H1 (cell line): ENCODE measurements around the gene STARD3. TPM values are rescaled to one million over a fixed set of nuclear protein-coding genes. Genes with fewer than 3 reads are reported as not detected.

Source experiments
- CTCF ChIA-PET: fragments of 300-600 bp; sonication (Branson Sonifier 250); formaldehyde crosslinking; loops from one replicate; lab custom pipeline; 2021; ENCODE audit not compliant: partially characterized antibody; lab: Charles Lee
- POLR2A ChIA-PET: fragments of 300-600 bp; sonication (Branson Sonifier 250); formaldehyde crosslinking; loops from one replicate; lab custom pipeline; 2021; ENCODE audit warnings: inconsistent platforms; ENCODE audit not compliant: partially characterized antibody; lab: Charles Lee
- DNase-seq, 2 experiments: peaks; one replicate each; pipeline versions ENCODE4 v3.0.0 to v3.0.0-alpha.2; 2010 to 2022; ENCODE audit warnings: low spot score in 2 of 2, low read depth in 1 of 2, mixed read lengths in 1 of 2
- FAIRE-seq: peaks from 2 replicates; lab custom pipeline; 2011; peaks lifted over from hg19 to GRCh38; lab: Jason Lieb, UNC
- H2AFZ ChIP-seq: 2 replicates; pipeline ENCODE4 v1.8.1; 2012; ENCODE audit warnings: low read length, inconsistent platforms
- H2AK5ac ChIP-seq: 2 replicates; pipeline ENCODE4 v1.6.1; 2013; ENCODE audit warnings: low read depth, low read length
- H2BK120ac ChIP-seq: replicated peaks from 2 replicates; pipeline ENCODE3; 2013; ENCODE audit warnings: low read depth, low read length, inconsistent platforms
- H2BK12ac ChIP-seq: 2 replicates; pipeline ENCODE4 v1.6.1; 2013; ENCODE audit warnings: low read depth, low read length
- H2BK15ac ChIP-seq: 2 replicates; pipeline ENCODE4 v1.6.1; 2013; ENCODE audit warnings: low read length
- H2BK20ac ChIP-seq: 2 replicates; pipeline ENCODE4 v1.6.1; 2013; ENCODE audit warnings: low read length
- H2BK5ac ChIP-seq: 2 replicates; pipeline ENCODE4 v1.6.1; 2013; ENCODE audit warnings: low read depth, low read length
- H3K14ac ChIP-seq: 2 replicates; pipeline ENCODE4 v1.6.1; 2013; ENCODE audit warnings: inconsistent platforms; ENCODE audit not compliant: insufficient read length
- H3K18ac ChIP-seq: 2 replicates; pipeline ENCODE4 v1.6.1; 2013; ENCODE audit warnings: low read length; ENCODE audit errors: extremely low read depth
- H3K23ac ChIP-seq: 2 replicates; pipeline ENCODE4 v1.6.1; 2013; ENCODE audit warnings: inconsistent platforms; ENCODE audit not compliant: insufficient read length
- H3K23me2 ChIP-seq: 2 replicates; pipeline ENCODE4 v1.6.1; 2013; ENCODE audit warnings: low read depth, low read length
- H3K27ac ChIP-seq: 2 replicates; pipeline ENCODE4 v1.6.1; 2011; ENCODE audit warnings: low read depth, low read length, inconsistent platforms
- H3K27me3 ChIP-seq, 4 experiments: replicated peaks in 1 of 4; 1 replicate in 1 of 4; 2 replicates in 3 of 4; pipeline versions ENCODE4 v1.6.1 to v1.8.1; 2011 to 2013; ENCODE audit warnings: low read length in 3 of 4, mild to moderate bottlenecking in 3 of 4, inconsistent platforms in 2 of 4, mixed read lengths in 2 of 4, moderate library complexity in 1 of 4; ENCODE audit not compliant: control insufficient read depth in 3 of 4, insufficient read depth in 3 of 4; ENCODE audit errors: extremely low read depth in 1 of 4
- H3K36me3 ChIP-seq, 4 experiments: 2 replicates each; pipeline versions ENCODE4 v1.6.1 to v1.8.1; 2011 to 2013; ENCODE audit warnings: mild to moderate bottlenecking in 4 of 4, low read length in 3 of 4, moderate library complexity in 2 of 4, control low read depth in 1 of 4, inconsistent platforms in 1 of 4; ENCODE audit not compliant: insufficient read depth in 4 of 4, control insufficient read depth in 2 of 4
- H3K4ac ChIP-seq: replicated peaks from 2 replicates; pipeline ENCODE3; 2013; ENCODE audit warnings: low read length, low read depth, mixed read lengths, inconsistent platforms; ENCODE audit not compliant: insufficient read length
- H3K4me1 ChIP-seq, 4 experiments: replicated peaks in 1 of 4; 1 replicate in 1 of 4; 2 replicates in 3 of 4; pipeline versions ENCODE4 v1.6.1 to v1.8.1; 2011 to 2013; ENCODE audit warnings: low read length in 3 of 4, inconsistent platforms in 2 of 4, mixed read lengths in 1 of 4; ENCODE audit not compliant: insufficient read depth in 4 of 4, control insufficient read depth in 3 of 4
- H3K4me2 ChIP-seq, 2 experiments: 2 replicates each; pipeline versions ENCODE4 v1.6.1 to v1.8.1; 2011 to 2013; ENCODE audit warnings: low read depth in 2 of 2, low read length in 2 of 2, control low read depth in 1 of 2, inconsistent platforms in 1 of 2, mild to moderate bottlenecking in 1 of 2; ENCODE audit not compliant: insufficient read depth in 1 of 2
- H3K4me3 ChIP-seq, 4 experiments: fragments of 200-600, 300-600 bp in 1 of 4; sonication (generic), shearing (Covaris generic), sonication (Bioruptor Twin) in 1 of 4; 2 replicates each; pipeline versions ENCODE4 v1.5.1 to v1.8.1; 2011 to 2016; ENCODE audit warnings: low read length in 4 of 4, low read depth in 3 of 4, control low read depth in 2 of 4, inconsistent platforms in 2 of 4, mild to moderate bottlenecking in 2 of 4, mixed read lengths in 1 of 4, moderate library complexity in 1 of 4; ENCODE audit not compliant: insufficient read depth in 2 of 4; ENCODE audit errors: extremely low read depth in 1 of 4
- H3K56ac ChIP-seq: replicated peaks from 2 replicates; pipeline ENCODE3; 2013; ENCODE audit warnings: low read depth, mild to moderate bottlenecking, mixed read lengths, low read length, inconsistent platforms; ENCODE audit not compliant: insufficient read length
- H3K79me1 ChIP-seq: 2 replicates; pipeline ENCODE4 v1.6.1; 2013; ENCODE audit warnings: low read depth, low read length, control low read depth
- H3K79me2 ChIP-seq, 2 experiments: 2 replicates each; pipeline versions ENCODE4 v1.6.1 to v1.8.1; 2012 to 2013; ENCODE audit warnings: low read length in 2 of 2, mild to moderate bottlenecking in 2 of 2, inconsistent platforms in 1 of 2; ENCODE audit not compliant: insufficient read depth in 2 of 2, control insufficient read depth in 1 of 2
- H3K9ac ChIP-seq, 4 experiments: replicated peaks in 1 of 4; 1 replicate in 1 of 4; 2 replicates in 3 of 4; pipeline versions ENCODE4 v1.6.1 to v1.8.1; 2011 to 2013; ENCODE audit warnings: low read depth in 3 of 4, low read length in 3 of 4, control low read depth in 2 of 4, mild to moderate bottlenecking in 2 of 4, moderate library complexity in 2 of 4, inconsistent platforms in 1 of 4; ENCODE audit errors: extremely low read depth in 1 of 4
- H3K9me3 ChIP-seq, 2 experiments: 2 replicates each; pipeline versions ENCODE4 v1.6.1 to v1.8.1; 2012 to 2013; ENCODE audit warnings: mild to moderate bottlenecking in 2 of 2, moderate library complexity in 2 of 2, control low read depth in 1 of 2, inconsistent platforms in 1 of 2, low read depth in 1 of 2, low read length in 1 of 2, mixed read lengths in 1 of 2; ENCODE audit not compliant: insufficient read depth in 2 of 2
- H4K20me1 ChIP-seq, 2 experiments: replicated peaks in 1 of 2; 2 replicates each; pipeline versions ENCODE3 to v1.8.1; 2011 to 2013; ENCODE audit warnings: inconsistent platforms in 2 of 2, low read length in 2 of 2, mild to moderate bottlenecking in 1 of 2; ENCODE audit not compliant: insufficient read depth in 2 of 2, control insufficient read depth in 1 of 2
- H4K5ac ChIP-seq: 2 replicates; pipeline ENCODE4 v1.6.1; 2013; ENCODE audit warnings: low read length, low read depth, mixed read lengths, inconsistent platforms; ENCODE audit not compliant: insufficient read length
- H4K8ac ChIP-seq: 2 replicates; pipeline ENCODE4 v1.8.0; 2013; ENCODE audit warnings: mild to moderate bottlenecking, moderate library complexity, low read length, inconsistent platforms; ENCODE audit not compliant: insufficient read depth; ENCODE audit errors: extremely low read depth
- H4K91ac ChIP-seq: replicated peaks from 2 replicates; pipeline ENCODE3; 2013; ENCODE audit warnings: low read length, mixed read lengths, inconsistent platforms; ENCODE audit not compliant: insufficient read length
- CEBPB ChIP-seq: IDR thresholded peaks from 2 replicates; pipeline ENCODE4 v1.6.1; 2012; ENCODE audit warnings: low read depth, low read length
- JUN ChIP-seq: IDR thresholded peaks from 2 replicates; pipeline ENCODE4 v1.6.1; 2011; ENCODE audit warnings: low read depth, mild to moderate bottlenecking, improper control_type of control experiment, low read length
- KDM1A ChIP-seq: fragments of 200-600, 300-600 bp; sonication (generic); IDR thresholded peaks from 2 replicates; pipeline ENCODE4 v1.7.1; 2016; ENCODE audit warnings: mild to moderate bottlenecking, low read length, borderline replicate concordance
- KDM5A ChIP-seq: fragments of 200-600 bp; IDR thresholded peaks from 2 replicates; pipeline ENCODE4 v1.7.1; 2012; ENCODE audit warnings: mild to moderate bottlenecking, low read length, inconsistent platforms, mixed read lengths
- MAX ChIP-seq: IDR thresholded peaks from 2 replicates; pipeline ENCODE4 v1.6.1; 2012; ENCODE audit warnings: inconsistent platforms
- NRF1 ChIP-seq: IDR thresholded peaks from 2 replicates; pipeline ENCODE4 v1.6.1; 2011; ENCODE audit warnings: mild to moderate bottlenecking, low read depth, low read length, improper control_type of control experiment
- SIRT6 ChIP-seq: IDR thresholded peaks from one replicate; pipeline ENCODE4 v1.7.1; 2012; ENCODE audit warnings: low read length, inconsistent platforms
- SP1 ChIP-seq: IDR thresholded peaks from 2 replicates; pipeline ENCODE4 v1.6.1; 2011; ENCODE audit warnings: low read depth, low read length
- TBP ChIP-seq: IDR thresholded peaks from 2 replicates; pipeline ENCODE4 v1.6.1; 2011; ENCODE audit warnings: low read depth, low read length, improper control_type of control experiment
- TCF12 ChIP-seq: IDR thresholded peaks from 2 replicates; pipeline ENCODE4 v1.6.1; 2011; ENCODE audit warnings: low read depth, mild to moderate bottlenecking, low read length
- ZNF274 ChIP-seq: IDR thresholded peaks from 2 replicates; pipeline ENCODE4 v1.7.0; 2012; ENCODE audit warnings: low read length, borderline replicate concordance; ENCODE audit errors: extremely low read depth
- WGBS, 2 experiments: shearing (Covaris generic) in 1 of 2; methylation state at CpG; one replicate each; pipeline versions ENCODE4 v1.1.6 to v1.1.7; 2013 to 2015; ENCODE audit warnings: low lambda C conversion rate in 2 of 2, mixed read lengths in 2 of 2, inconsistent platforms in 1 of 2, low coverage in 1 of 2, missing lambda C conversion rate in 1 of 2; ENCODE audit not compliant: insufficient replicate concordance in 2 of 2, insufficient coverage in 1 of 2, insufficient read length in 1 of 2; ENCODE audit errors: extremely low coverage in 1 of 2, missing lambda C conversion rate in 1 of 2; 5-methylcytosine and 5-hydroxymethylcytosine counted together
- polyA plus RNA-seq, 7 experiments: library from polyadenylated mRNA; depleted of rRNA in 3 of 7; stranded (reverse) in 5 of 7; unstranded in 2 of 7; fragments of >200 nt in 5 of 7; fragments of 200-250 nt in 2 of 7; gene quantifications; 1 replicate in 5 of 7; 2 replicates in 1 of 7; 4 replicates in 1 of 7; pipeline versions ENCODE4 v1.2.1 to v1.2.3, GENCODE V29; 2011 to 2013; ENCODE audit warnings: missing spikeins in 2 of 7, mixed read lengths in 2 of 7
- total RNA-seq: library from RNA; stranded (reverse); fragmentation: NEBNext Ultra II Directional; extraction: Animal tissue kit (Norgen Biotek cat#: 25700); gene quantifications from 2 replicates; pipeline ENCODE4 v1.2.1, GENCODE V29; 2021
- TF ChIP-seq, protein P1 (sequence below): IDR thresholded peaks from 2 replicates; pipeline ENCODE4 v1.6.1; 2011; ENCODE audit warnings: low read length, improper control_type of control experiment

Gene STARD3
- total and polyA plus RNA-seq, 2 of the 8 experiments (the other 6 are each of a cell fraction or from before 2014, with no cell fraction given) = 47.6 to 80.3 TPM

DNA sequence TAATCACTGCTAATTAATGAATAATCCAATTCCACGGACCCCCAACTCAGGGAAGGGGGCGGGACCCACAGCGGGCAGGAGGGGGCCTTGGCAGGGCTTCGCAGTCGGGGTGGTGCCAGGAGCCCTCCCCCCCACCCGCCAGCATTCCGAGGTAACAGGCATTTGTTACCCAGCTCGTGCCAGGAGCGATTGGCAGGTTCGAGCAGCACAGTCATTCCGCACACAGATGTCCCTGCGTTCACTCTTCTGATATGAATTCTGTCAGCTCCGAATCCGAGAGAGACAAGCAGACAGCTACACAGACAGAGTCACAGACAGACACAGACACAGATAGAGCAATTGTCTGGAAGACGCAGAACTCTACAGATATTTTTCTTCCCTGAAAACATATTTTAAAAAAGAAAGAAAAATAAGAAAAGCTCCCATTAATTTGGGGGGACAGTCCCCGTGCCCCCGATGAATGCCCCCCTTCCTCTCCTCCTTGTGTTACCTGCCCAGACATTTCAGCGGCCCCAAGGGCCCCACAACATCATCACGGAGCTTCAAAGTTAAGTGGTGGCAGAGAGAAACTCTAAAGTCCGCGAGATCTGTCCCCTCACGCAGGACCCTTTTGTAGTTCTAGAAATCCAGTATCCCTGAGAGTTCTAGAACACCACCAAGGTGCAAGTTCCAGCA is 39.4 kb upstream of the STARD3 start:
- ChIA-PET POLR2A (interaction anchor here (1.2 to 2.4 kb wide), 2 partner anchors 8 to 9 kb away, joined by 4 to 15 read pairs; no protein-coding TSS in a partner anchor), CTCF (interaction anchor here (0.6 to 4.8 kb wide), 9 partner anchors 8 to 167 kb away, joined by 3 to 20 read pairs (median 5); no protein-coding TSS in a partner anchor)
- no peaks in the 10 kb centered on the region for H3K9me3 ChIP-seq
- DNase-seq = no peak
- H3K23me2 ChIP-seq = peaks cover 3% of the 10 kb centered on the region; the same call in 1 of the 2 replicates
- peaks cover 0 to 2% (median 0%) of the 10 kb centered on the region in 4 experiments; a peak in 1 of 8 replicates for H3K36me3 ChIP-seq
- H3K4ac ChIP-seq = no peak overlapping the region
- no peaks in the 10 kb centered on the region for H3K79me1 ChIP-seq
- no peak overlapping the region for H3K23ac ChIP-seq
- peaks cover 6 to 17% of the 10 kb centered on the region in 2 experiments for H4K20me1 ChIP-seq
- peak overlapping the region in 1 of 2 experiments; percentile 66; a peak in 1 of 4 replicates for H3K4me2 ChIP-seq
- H3K18ac ChIP-seq = no peak overlapping the region; the same call in 1 of the 2 replicates
- no peak overlapping the region for H2BK15ac ChIP-seq
- no peak overlapping the region for H2BK120ac ChIP-seq
- H2BK5ac ChIP-seq = no peak overlapping the region
- no peak overlapping the region for H3K14ac ChIP-seq
- no peak overlapping the region for H2AK5ac ChIP-seq
- H3K79me2 ChIP-seq = no peaks in the 10 kb centered on the region
- H3K27me3 ChIP-seq = peaks cover 73 to 100% (median 94%) of the 10 kb centered on the region in 4 experiments
- no peak overlapping the region for H3K9ac ChIP-seq
- H3K27ac ChIP-seq = no peak overlapping the region
- no peak overlapping the region for H2BK20ac ChIP-seq
- no peak overlapping the region for H4K91ac ChIP-seq
- H3K56ac ChIP-seq = no peak overlapping the region
- peak overlapping the region in 1 of 4 experiments; percentile 51; a peak in 1 of 8 replicates for H3K4me3 ChIP-seq
- WGBS, 2 experiments = 18% methylated on average over 14 of the region's 22 CpGs; no CpG with 5 or more reads in 1 of the 2 experiments
- H3K4me1 ChIP-seq = peaks cover 5 to 39% (median 30%) of the 10 kb centered on the region in 4 experiments
- FAIRE-seq = no peak
- no peak overlapping the region for H4K8ac ChIP-seq
- no peak overlapping the region for H4K5ac ChIP-seq
- no peak overlapping the region for H2AFZ ChIP-seq
- H2BK12ac ChIP-seq = peak overlapping the region; percentile 95; the same call in 1 of the 2 replicates
- TF ChIP-seq TCF12 = no peak
- TF ChIP-seq CEBPB = no peak
- no peak for TF ChIP-seq KDM1A
- no peak for TF ChIP-seq KDM5A
- TF ChIP-seq ZNF274 = no peak
- TF ChIP-seq NRF1 = no peak
- no peak for TF ChIP-seq MAX
- TF ChIP-seq, protein P1, sequence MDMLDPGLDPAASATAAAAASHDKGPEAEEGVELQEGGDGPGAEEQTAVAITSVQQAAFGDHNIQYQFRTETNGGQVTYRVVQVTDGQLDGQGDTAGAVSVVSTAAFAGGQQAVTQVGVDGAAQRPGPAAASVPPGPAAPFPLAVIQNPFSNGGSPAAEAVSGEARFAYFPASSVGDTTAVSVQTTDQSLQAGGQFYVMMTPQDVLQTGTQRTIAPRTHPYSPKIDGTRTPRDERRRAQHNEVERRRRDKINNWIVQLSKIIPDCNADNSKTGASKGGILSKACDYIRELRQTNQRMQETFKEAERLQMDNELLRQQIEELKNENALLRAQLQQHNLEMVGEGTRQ = no peak
- TF ChIP-seq TBP = no peak
- TF ChIP-seq JUN = no peak
- no peak for TF ChIP-seq SP1
- TF ChIP-seq SIRT6 = no peak
